GM19438 (cell line): ENCODE measurements around the gene UBE2E2.

Experiments
- ATAC-seq: cut with Tn5 transposase; IDR thresholded peaks from one replicate; pipeline ENCODE4 v1.9.1; 2021; ENCODE audit warnings: low read depth; ENCODE audit not compliant: unreplicated experiment

The UBE2E2 gene

GRCh38 chr3:23553353-23553752 lies 350.2 kb downstream of the UBE2E2 start:
- ATAC-seq, result peak; percentile 51

GRCh38 chr3:23565041-23565775 lies 362.1 kb downstream of the UBE2E2 start:
- ATAC-seq, result no peak

- ATAC-seq, result no peak
Observed at GRCh38 chr3:23566499-23566898, 363.4 kb downstream of the UBE2E2 start.

GRCh38 chr3:23567917-23568316 lies 364.8 kb downstream of the UBE2E2 start:
- no peak for ATAC-seq

- ATAC-seq, result no peak
Observed at GRCh38 chr3:23573827-23574226, 370.7 kb downstream of the UBE2E2 start.

- ATAC-seq, result no peak
Observed at GRCh38 chr3:23574822-23575315, 371.7 kb downstream of the UBE2E2 start.

GRCh38 chr3:23575697-23576096 lies 372.6 kb downstream of the UBE2E2 start:
- ATAC-seq, result no peak

- ATAC-seq, result no peak
Observed at GRCh38 chr3:23576379-23576959, 373.3 kb downstream of the UBE2E2 start.

- ATAC-seq, result no peak
Observed at GRCh38 chr3:23580096-23580713, 377.1 kb downstream of the UBE2E2 start.

- no peak for ATAC-seq
Observed at GRCh38 chr3:23583980-23584740, 381.0 kb downstream of the UBE2E2 start.

- no peak for ATAC-seq
Observed at GRCh38 chr3:23587513-23587912, 384.4 kb downstream of the UBE2E2 start.

GRCh38 chr3:23588547-23588946 lies 385.4 kb downstream of the UBE2E2 start:
- ATAC-seq, result no peak

GRCh38 chr3:23589602-23590001 lies 386.5 kb downstream of the UBE2E2 start:
- ATAC-seq, result no peak

GRCh38 chr3:23590424-23591273 lies 387.5 kb downstream of the UBE2E2 start:
- peak; percentile 59 for ATAC-seq

- no peak for ATAC-seq
Observed at GRCh38 chr3:23591374-23591773, 388.2 kb downstream of the UBE2E2 start.

- ATAC-seq, result peak; percentile 63
Observed at GRCh38 chr3:23592961-23593931, 390.1 kb downstream of the UBE2E2 start.

GRCh38 chr3:23594066-23594465 lies 390.9 kb downstream of the UBE2E2 start:
- no peak for ATAC-seq

- ATAC-seq, result no peak
Observed at GRCh38 chr3:23594894-23595670, 392.0 kb downstream of the UBE2E2 start.
